Stimulated activated naive CD4-positive, alpha-beta T cell (primary cell): Measurements from ENCODE around the gene CACNG4.

ENCODE experiments used
- DNase-seq, 6 experiments: peaks; one replicate each; lab custom pipeline; 2025; lab: John Stamatoyannopoulos, UW

Gene CACNG4

DNA sequence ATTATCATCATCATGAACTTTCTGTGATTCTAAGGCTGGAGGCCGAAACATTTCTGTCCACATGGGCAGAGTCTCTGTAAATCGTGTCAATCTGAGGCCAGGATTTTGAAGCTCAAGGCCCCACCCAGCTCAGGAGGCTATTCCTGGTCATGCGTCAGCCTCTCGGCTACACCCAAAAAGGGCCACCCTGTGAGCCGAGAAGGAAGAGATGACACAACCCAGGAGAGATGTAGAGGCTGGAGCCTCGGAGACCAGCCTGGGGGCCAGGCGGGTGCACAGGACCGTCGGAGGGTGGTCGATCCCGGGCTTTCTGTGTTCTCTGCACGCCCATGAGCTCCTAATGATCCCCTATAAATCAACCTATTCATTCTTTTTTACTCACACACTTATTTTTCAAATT is 78.8 kb downstream of the CACNG4 start:
- DNase-seq, result no peak

DNA sequence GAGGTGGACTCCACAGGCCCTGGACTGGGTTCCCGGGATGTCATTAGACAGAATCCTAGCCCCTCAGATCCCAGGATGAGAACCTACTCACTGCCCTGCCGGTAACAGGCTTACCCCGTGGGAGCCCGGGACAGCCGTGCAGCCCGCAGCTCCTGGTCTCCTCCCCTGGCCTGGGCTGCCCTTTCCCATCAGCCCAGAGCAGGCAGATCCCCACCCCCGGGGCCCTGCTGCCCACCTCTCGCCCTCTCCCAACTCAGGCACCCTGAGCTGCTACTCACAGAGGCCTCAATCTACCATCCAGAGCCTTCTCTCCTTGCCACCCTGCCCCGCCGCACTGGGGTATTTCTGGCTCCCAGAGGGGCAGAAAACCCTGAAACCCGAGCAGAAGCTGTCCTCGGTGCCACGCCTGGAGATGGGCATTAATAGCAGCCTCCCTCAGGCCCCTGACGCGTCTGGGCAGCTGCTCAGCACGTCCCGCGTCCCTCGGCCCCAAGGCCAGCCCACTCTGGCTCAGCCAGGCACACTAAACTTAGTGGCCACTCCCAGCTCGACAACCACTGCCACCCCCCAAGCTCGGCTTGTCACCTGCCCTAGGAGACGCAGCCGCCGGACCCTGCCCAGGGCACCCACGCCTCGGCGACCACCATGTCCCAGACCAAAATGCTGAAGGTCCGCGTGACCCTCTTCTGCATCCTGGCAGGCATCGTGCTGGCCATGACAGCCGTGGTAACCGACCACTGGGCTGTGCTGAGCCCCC is 79.7 kb downstream of the CACNG4 start, which contains the start of gene CACNG1:
Gene CACNG1 (plus strand): TSS at position 539 of the 757 bp plus-strand sequence. CDS start 107 bp downstream, at position 646.
- DNase-seq, result no peak

DNA sequence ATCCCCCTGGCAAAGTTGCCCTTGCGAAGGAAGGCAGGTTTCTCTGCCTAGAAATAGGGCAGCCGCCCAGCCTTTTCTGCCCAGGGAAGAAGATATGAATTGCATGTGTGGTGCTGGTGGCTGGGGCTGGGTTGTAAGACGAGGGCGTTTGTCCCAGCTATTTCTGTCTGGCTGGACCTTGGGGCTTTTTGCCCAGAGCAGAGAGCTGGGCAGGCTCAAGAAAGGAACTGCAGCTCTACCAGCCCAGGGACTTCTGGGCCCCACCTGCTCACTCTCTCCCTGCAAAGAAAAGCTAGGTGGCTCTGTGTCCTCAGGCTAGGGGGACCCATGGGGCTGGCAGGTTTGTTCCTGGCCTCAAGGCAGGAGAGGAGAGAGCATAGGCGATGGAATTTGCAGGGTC is 80.4 kb downstream of the CACNG4 start:
- DNase-seq, result no peak

DNA sequence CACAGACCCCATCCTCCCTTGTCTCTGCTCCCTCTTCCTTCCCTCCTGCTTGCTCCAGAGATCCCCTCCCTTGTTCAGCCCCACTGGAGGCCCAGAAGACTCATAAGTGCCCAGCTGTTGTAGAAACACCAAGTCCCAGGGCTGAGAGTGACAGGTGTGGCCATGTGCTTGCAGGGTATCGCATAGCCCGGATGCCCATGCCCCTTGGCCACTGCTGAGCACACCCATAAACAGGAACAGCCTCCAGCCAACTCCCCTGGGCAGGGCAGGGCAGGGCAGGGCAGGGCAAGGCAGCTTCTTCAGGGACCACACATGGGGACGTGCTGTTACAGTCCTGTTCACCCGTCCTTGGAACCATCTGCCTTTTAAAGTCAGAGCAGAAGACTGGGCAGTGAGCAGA is 81.9 kb downstream of the CACNG4 start:
- DNase-seq, result no peak

DNA sequence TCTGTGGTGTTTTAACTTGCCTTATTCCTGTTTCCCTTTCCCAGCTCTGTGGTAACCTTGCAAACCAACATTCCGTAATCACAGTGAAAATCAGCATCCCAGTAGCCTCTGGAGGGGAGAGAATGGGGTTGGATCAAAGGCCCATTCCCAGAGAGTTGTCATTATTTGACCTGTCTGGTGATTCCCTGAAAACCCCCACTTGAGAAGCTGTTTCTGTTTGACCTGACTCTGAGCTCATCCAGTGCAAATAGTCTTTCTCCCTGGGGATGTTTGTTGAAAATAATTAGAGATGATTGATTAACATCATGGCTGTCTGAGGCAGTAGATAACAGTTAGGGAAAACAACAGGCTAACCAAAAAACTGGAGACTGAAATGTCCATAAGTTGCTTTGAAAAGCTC is 82.9 kb downstream of the CACNG4 start:
- DNase-seq, result no peak

DNA sequence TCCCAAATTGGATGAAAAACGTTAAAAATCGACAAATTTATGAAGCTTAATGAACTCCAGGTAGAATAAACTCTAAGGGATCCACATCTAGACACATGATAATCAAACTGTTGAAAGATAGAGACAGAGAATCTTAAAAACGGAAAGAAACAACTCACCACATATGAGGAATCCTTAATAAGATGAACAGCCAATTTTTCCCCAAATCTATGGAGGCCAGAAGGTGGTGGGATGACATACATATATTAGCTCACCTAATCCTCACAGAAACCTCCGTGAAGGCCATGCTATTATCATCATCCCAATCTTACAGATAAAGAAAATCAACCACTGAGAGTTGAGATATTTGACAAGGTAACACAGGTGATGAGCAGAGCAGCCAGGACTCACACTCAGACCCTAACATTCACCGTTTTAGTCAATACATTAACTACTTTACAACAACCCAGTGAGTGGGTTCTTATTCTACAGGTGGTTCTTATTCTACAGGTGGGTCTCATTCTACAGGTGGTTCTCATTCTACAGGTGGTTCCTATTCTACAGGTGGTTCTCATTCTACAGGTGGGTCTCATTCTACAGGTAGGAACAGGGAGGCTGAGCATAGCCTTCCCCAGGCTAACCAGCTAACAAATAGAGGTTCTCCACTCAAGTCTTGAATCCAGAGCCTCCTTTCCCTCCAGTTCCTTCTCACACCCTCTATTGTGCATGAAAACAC is 84.7 kb downstream of the CACNG4 start:
- no peak for DNase-seq

DNA sequence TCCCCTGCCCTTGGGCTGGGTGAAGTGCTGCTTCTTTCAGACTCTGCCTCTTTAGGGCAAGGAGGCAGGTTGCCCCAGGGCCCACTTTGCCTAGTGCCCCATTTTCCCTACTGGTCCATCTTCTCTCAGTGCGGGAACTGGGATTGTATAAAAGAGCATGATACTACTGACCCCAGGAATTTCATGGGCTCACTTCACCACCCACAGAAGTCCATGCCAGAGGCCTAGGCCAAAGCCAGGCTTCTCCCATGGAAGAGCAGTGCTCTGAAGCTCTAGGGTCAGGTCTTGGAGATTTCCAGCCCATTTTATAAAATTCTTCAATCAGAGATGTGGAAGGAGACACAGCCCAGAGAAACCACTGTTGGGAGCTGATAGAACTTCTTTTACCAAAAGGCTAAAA is 85.6 kb downstream of the CACNG4 start:
- DNase-seq, result no peak

DNA sequence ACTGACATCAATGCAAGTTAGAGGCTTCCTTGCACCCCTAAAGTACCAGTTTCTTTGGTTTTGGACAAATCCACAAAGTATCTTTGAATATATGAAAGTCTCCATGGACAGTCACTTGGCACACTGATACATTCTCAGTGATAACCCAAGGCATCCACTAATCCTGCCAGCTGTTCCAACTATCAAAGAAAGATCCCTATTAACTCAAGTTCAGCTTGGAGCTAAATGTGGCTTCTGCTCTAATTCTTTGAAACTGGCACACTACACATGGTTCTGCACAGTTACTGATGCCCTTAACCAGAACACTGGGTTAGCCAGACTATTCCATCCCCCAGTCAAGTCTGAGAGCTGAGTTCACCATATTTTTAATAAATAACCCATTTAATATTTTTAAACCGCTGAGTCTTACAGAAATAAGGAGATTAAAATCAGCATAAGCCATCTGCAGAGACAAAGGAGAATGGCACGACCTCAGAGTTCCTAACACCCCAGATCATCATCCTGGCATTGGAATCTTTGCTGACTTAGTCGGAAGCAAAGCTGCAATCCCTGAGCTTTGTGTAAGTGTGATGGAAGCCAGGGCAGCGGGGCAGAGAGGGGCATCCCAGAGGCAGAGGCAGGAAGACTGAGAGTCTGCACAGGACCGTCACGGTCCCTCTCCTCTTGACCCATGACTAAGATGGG is 86.1 kb downstream of the CACNG4 start:
- DNase-seq, result no peak

DNA sequence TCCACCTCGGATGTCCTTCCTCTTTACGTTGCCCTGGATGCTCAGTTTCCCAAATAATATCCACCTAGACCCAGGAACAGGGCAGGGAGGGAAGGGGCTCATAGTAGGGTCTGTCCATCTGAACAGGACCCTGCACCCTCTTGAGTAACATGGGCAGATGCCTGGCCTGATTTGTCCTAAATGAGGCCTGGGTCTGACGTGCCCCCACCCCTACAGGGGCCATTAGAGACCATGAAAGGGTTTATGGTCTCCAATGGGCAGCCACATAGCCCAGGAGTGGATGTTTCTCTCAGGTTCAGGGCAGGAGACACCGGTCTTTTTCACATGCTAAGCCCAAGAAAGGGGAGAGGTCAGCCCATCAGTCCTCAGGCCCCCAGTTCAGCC is 86.6 kb downstream of the CACNG4 start:
- DNase-seq, result no peak

DNA sequence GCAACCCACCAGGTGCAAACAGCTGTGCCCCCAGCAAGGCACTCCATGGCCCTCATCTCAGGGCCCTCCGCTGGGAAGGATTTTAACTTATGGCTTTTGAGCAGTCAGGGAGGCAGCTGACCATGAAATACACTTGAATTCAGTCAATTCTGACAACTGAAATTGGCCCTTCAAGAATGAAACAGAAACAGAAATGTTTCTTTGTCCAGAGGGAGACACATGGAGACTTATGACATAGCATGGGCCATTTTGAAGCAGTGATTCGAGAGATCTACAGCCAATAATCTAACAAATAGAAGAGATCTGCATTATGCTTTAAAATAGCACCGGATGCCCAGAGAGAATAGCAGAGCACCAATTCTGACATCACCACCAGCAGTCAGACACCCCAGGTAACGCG is 87.3 kb downstream of the CACNG4 start:
- no peak for DNase-seq

DNA sequence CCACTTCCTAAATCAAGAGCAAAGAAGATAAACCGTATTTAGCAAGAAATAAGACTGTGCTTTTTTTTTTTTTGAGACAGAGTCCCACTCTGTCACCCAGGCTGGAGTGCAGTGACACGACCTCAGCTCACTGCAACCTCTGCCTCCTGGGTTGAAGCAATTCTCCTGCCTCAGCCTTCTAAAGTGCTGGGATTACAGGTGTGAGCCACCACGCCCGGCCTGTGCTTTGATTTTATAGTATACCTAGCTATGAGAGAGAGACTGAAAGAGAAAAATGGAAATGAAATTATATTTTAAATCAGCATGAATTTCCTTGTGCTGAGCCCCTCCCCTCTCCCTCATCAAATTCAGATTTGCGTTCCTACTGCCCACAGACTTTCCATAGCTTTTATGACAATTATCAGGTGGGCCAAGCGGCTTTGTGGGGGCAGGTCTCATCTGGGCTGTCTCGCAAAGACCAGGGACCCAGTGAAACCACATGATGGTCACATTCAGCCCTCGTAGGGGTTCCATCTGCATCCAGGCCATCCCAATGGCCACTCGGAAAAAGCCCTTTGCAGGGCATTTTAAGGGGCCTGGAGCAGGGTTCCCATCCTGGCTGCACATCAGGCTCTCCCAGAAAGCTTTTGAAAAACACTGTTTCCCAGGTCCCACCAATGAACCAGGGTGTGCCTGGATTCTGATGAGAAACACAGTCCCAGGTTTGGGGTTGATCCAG is 88.4 kb downstream of the CACNG4 start:
- DNase-seq, result no peak

DNA sequence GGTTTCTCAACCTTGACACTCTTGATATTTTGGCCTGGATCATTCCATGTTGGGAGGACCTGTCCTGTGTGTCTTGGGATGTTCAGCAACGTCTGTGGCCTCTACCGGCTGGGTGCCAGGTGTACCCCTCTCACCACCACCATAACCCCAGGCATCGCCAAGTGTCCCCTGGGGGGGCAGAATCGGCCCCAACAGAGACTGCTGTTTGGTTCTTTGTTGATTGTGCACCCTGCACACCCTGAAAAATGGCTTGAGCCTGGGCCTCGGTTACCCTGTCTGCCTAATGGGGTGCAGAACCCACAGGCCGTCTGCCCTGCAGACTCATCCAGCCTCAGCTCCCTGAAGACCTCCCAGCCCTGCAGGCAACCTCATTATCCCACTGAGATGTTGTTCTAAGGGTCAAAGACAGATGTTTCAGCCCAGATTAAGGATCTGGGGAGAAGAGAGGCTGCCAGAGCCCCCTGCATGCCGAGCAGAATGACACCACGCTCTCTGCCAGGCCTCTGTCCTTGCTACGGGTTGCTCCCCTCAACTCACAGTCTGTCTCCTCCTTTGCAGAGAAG is 89.0 kb downstream of the CACNG4 start:
- DNase-seq, result no peak

DNA sequence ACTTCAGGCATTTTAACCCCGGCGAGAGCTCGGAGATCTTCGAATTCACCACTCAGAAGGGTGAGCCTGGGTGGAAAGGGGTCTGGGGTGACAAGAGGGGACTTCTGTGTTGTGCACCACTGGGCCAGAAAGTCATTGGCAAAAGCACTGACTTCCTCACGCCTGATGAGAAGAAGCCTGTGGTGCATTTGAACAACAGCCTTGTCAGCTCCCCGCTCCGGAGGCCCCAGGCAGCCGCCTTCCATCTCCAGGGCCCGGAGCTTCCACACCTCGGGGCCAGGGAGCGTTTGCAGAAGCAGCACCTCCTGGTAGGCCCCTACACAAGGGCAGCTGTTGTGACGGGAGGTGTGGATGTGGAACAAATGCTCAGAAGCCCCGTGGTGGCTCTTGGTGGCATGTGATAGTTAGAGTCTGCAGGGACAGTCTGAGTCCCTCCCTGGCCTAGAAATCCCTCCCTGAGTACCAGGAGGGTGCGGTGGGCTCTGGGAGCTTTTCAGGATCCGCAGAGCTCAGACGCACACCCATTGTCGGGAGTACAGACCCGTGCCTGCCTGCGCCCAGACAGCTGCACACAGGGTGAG is 89.6 kb downstream of the CACNG4 start:
- no peak for DNase-seq

DNA sequence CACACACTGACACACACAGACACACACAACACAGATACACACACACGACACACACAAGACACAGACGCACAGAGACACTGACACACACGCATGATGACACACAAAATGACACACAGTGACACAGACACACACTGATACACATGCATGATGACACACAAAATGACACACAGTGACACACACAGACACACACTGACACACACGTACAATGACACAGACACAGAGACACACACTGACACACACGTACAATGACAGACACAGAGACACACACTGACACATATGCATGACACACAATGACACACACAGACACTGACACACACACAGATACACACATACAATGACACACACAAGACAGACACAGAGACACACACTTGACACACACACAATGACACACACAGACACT is 90.1 kb downstream of the CACNG4 start:
- no peak for DNase-seq

DNA sequence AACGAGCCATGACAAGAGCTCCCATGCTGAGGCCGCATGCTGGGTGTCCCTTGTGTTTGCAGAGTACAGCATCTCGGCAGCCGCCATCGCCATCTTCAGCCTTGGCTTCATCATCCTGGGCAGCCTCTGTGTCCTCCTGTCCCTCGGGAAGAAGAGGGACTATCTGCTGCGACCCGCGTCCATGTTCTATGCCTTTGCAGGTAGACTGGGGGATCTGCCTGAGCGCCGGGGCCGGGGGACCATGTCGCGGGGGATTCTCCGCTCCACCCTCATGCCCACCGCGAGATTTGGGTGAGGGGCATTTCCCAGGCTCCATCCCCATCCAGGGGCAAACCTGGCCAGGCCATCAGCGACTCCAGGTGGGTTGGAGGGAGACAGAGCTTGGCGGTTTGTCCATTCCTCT is 90.5 kb downstream of the CACNG4 start:
- DNase-seq, result no peak

DNA sequence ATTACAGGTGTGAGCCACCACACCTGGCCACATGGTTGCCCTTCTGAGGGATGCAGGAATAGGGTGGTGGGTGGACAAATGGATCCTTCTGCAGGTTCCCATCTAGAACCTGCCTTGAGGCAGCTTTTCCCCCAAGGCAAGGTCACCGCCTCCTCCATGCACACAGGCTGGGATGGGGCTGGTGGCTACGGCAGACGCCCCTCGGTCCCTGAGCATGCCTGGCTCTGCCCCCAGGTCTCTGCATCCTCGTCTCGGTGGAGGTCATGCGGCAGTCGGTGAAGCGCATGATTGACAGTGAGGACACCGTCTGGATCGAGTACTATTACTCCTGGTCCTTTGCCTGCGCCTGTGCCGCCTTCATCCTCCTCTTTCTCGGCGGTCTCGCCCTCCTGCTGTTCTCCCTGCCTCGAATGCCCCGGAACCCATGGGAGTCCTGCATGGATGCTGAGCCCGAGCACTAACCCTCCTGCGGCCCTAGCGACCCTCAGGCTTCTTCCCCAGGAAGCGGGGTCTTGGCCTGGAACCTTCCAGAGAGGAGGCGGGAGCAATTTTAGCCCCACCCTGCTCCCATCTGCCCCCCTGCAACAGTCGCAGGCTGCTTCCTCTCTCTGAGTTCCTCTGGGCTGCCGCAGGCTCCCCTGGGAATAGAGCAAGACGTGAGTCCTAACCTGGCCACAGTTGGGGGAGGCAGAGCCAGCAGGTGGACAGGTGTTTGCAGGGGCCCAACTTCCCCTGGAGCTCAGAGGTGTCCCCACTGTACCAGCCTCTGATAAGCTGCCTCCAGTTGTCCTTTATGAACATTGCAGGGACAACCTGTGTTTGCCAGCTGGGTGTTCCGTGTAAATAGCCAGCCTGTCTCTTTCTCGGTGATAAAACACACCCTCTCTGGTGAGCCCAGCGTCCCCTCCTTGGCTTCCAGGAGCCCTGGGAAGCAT is 91.6 kb downstream of the CACNG4 start:
- DNase-seq, result no peak

DNA sequence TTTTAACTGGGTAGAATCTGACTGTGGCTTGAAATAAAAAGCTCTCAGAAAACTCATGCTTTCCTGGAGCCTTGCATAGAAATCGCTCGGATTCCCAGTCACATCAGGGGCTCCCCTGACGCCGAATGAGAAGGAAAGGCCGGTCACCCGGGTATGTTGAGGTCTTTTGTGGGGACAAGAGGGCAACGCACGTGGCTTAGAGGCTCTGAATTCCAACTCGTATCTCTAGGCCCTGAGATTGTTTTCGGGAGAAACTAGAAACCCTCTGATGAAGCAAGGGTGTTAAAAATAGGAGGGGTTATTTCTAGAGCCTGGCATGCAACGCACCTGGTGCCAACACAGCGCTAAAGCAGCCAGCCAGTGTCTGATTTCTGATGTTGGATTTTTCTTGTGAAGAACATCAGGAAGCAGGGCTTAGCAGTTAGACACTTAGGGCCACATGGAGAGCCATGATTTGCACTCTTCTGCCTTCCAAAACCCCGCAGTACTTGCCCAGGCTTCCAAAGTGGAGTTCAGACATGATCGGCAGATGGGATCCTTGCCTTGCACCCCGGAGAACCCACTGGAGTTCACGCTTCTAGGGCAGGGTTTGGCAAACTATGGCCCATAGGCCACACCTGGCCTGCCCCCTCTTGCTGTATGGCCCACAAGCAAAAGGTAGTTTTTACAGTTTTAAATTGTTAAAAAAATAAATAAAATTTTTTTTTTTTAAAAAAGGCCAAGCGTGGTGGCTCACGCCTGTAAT is 92.4 kb downstream of the CACNG4 start:
- DNase-seq, result no peak

DNA sequence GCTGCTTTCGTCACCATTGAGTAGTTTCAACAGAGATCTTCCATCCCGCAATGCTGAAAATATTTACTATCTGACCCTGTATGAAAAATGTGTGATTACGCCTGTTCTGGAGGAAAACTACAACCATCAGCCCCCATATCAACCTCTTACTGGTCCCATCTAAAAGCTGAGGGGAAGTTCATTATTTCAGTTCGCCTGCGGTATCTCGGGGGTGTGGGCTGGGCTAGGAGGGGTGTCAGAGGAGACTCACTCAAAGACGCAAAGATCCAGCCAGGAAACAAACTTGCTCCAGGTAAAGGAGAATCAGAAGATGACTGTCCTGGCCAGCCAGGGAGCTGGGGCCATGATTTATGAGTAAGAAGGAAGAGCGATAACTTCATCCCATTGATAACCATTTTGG is 93.5 kb downstream of the CACNG4 start:
- no peak for DNase-seq

DNA sequence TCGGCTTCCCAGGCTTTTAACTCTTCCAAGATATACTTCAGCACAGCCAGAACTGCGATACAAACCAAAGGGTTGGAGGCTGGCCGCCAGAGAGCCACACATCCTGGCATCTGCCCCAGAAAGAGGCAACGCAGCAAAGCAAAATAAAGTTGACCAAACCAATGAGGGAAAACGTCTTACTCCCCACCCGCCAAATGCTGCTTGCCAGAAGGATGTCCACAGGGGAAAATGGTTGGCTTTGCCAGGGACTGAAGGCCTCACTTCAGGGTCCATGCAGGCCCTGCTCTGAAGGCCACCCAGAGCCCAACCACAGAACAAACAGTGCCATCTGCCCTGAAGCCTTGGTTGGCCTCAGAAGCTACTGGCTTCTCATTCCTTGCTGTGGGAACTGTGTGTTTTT is 94.9 kb downstream of the CACNG4 start:
- no peak for DNase-seq

DNA sequence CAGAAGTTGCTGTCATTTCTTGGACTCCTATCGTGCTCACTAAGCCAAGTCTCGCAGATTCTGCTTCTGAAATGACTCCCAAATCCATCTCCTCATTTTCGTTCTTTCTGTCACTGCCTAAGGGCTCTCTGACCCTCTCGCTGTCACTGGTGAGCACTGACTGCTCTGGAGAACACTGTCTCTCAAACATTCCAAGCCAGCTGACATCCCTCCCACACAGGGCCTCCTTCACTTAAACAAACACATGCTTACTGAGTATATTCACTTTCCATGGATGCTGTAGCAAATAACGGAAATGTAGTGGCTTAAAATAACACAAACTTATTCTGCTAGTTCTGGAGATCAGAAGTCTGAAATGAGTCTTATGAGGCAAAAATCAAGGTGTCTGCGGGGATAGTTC is 98.6 kb downstream of the CACNG4 start:
- DNase-seq, result no peak
